Fibroblast of lung (primary cell): Measurements from ENCODE around the gene MAN1A1. TPM values are rescaled to one million over a fixed set of nuclear protein-coding genes. Genes with fewer than 3 reads are reported as not detected.

Source experiments
- DNase-seq, 2 donors: peaks; one replicate each; pipeline versions ENCODE4 v3.0.0 to v3.0.0-alpha.2; 2010; ENCODE audit warnings: low read depth in 2 of 2
- H2AFZ ChIP-seq: 2 replicates; pipeline ENCODE4 v1.5.1; 2012; ENCODE audit warnings: low read length, control low read depth, inconsistent platforms
- H3K27ac ChIP-seq: 2 replicates; pipeline ENCODE4 v1.5.1; 2011; ENCODE audit warnings: low read length, control low read depth; ENCODE audit not compliant: insufficient read depth
- H3K27me3 ChIP-seq: 2 replicates; pipeline ENCODE4 v1.5.1; 2011; ENCODE audit warnings: mild to moderate bottlenecking, low read length; ENCODE audit not compliant: control insufficient read depth, insufficient read depth
- H3K36me3 ChIP-seq: 2 replicates; pipeline ENCODE4 v1.5.1; 2011; ENCODE audit warnings: low read length; ENCODE audit not compliant: control insufficient read depth, insufficient read depth
- H3K4me1 ChIP-seq: 2 replicates; pipeline ENCODE4 v1.5.1; 2011; ENCODE audit warnings: low read length; ENCODE audit not compliant: control insufficient read depth, insufficient read depth; ENCODE audit errors: extremely low read depth
- H3K4me2 ChIP-seq: 2 replicates; pipeline ENCODE4 v1.5.1; 2011; ENCODE audit warnings: low read length, control low read depth; ENCODE audit not compliant: insufficient read depth; ENCODE audit errors: extremely low read depth
- H3K4me3 ChIP-seq, 4 experiments: fragments of 200-600 bp in 1 of 4; sonication (generic) in 1 of 4; replicated peaks in 1 of 4; 2 replicates each; pipeline ENCODE4 v1.5.1; 2011 to 2016; ENCODE audit warnings: low read length in 4 of 4, low read depth in 3 of 4, mild to moderate bottlenecking in 3 of 4, control low read depth in 2 of 4, inconsistent platforms in 1 of 4, mixed read lengths in 1 of 4; ENCODE audit not compliant: insufficient read depth in 1 of 4; ENCODE audit errors: control extremely low read depth in 1 of 4
- H3K79me2 ChIP-seq: 2 replicates; pipeline ENCODE4 v1.5.1; 2012; ENCODE audit warnings: mild to moderate bottlenecking, low read length, inconsistent platforms; ENCODE audit not compliant: control insufficient read depth, insufficient read depth
- H3K9ac ChIP-seq: 2 replicates; pipeline ENCODE4 v1.5.1; 2011; ENCODE audit warnings: mild to moderate bottlenecking, low read length, control low read depth; ENCODE audit not compliant: insufficient read depth
- H3K9me3 ChIP-seq: 2 replicates; pipeline ENCODE4 v1.5.1; 2012; ENCODE audit warnings: low read depth, low read length; ENCODE audit not compliant: control insufficient read depth, insufficient read depth
- H4K20me1 ChIP-seq: 2 replicates; pipeline ENCODE4 v1.5.1; 2011; ENCODE audit warnings: low read length; ENCODE audit not compliant: control insufficient read depth, insufficient read depth; ENCODE audit errors: extremely low read depth
- CTCF ChIP-seq, 2 donors: IDR thresholded peaks in 1 of 2; conservative IDR thresholded peaks in 1 of 2; 1 replicate in 1 of 2; 2 replicates in 1 of 2; pipeline ENCODE4 v1.5.1; 2011 to 2012; ENCODE audit warnings: low read length in 2 of 2, control low read depth in 1 of 2, inconsistent platforms in 1 of 2, low read depth in 1 of 2, mild to moderate bottlenecking in 1 of 2
- EZH2 ChIP-seq: IDR thresholded peaks from 2 replicates; pipeline ENCODE4 v1.5.1; 2012; ENCODE audit warnings: low read length, control low read depth, mild to moderate bottlenecking; ENCODE audit errors: missing control alignments
- polyA plus RNA-seq, 2 donors: library from polyadenylated mRNA; depleted of rRNA in 1 of 2; stranded (reverse) in 1 of 2; unstranded in 1 of 2; fragments of >200 nt; gene quantifications; 2 replicates each; pipeline ENCODE4 v1.2.1, GENCODE V29; 2011 to 2012; ENCODE audit warnings: missing spikeins in 1 of 2
- total RNA-seq: library from RNA; depleted of rRNA; stranded (reverse); fragments of >200 nt; gene quantifications from 2 replicates; pipeline ENCODE4 v1.2.1, GENCODE V29; 2014

The MAN1A1 gene
- total and polyA plus RNA-seq, 2 donors (not counting 1 experiment from before 2014, with no cell fraction given), result 39.5 to 120 TPM

- H3K36me3 ChIP-seq, result no peaks in the 10 kb centered on the region
- peak; percentile 22 to 33 for DNase-seq
- H3K4me3 ChIP-seq, result no peak overlapping the region
- H3K27me3 ChIP-seq, result no peaks in the 10 kb centered on the region
- H2AFZ ChIP-seq, result no peak overlapping the region
- no peak overlapping the region for H3K4me2 ChIP-seq
- H4K20me1 ChIP-seq, result no peaks in the 10 kb centered on the region
- H3K9ac ChIP-seq, result no peak overlapping the region
- H3K27ac ChIP-seq, result no peak overlapping the region
- no peak for TF ChIP-seq CTCF (conservative IDR thresholded peaks at IDR 0.05 in 1 of 2, IDR thresholded peaks at IDR 0.05 in 1 of 2; ENCODE audit: low read depth in 1 of 2, low read length in 2 of 2)
- TF ChIP-seq EZH2, result no peak
- no peaks in the 10 kb centered on the region for H3K9me3 ChIP-seq
- no peaks in the 10 kb centered on the region for H3K79me2 ChIP-seq
- H3K4me1 ChIP-seq, result peaks cover 6% of the 10 kb centered on the region
Observed at GRCh38 chr6:119283214-119283613, 66.3 kb downstream of the MAN1A1 start.

- Histone ChIP-seq H3K27me3 (no peaks in the 10 kb centered on the region), H3K79me2 (no peaks in the 10 kb centered on the region), H2AFZ (no peak overlapping the region), H3K9me3 (no peaks in the 10 kb centered on the region), H3K4me2 (no peak overlapping the region), H3K9ac (no peak overlapping the region), H3K27ac (no peak overlapping the region), H4K20me1 (no peaks in the 10 kb centered on the region), H3K4me3 (no peak overlapping the region), H3K4me1 (peaks cover 9% of the 10 kb centered on the region), H3K36me3 (no peaks in the 10 kb centered on the region)
- DNase-seq, result peak; percentile 31 to 36
- no peak for TF ChIP-seq EZH2
- no peak for TF ChIP-seq CTCF (conservative IDR thresholded peaks at IDR 0.05 in 1 of 2, IDR thresholded peaks at IDR 0.05 in 1 of 2; ENCODE audit: low read depth in 1 of 2, low read length in 2 of 2)
Observed at GRCh38 chr6:119280668-119281067, 68.9 kb downstream of the MAN1A1 start.

GRCh38 chr6:119280080-119280479, 69.5 kb downstream of the MAN1A1 start:
- H3K27ac ChIP-seq, result no peak overlapping the region
- TF ChIP-seq CTCF (conservative IDR thresholded peaks at IDR 0.05 in 1 of 2, IDR thresholded peaks at IDR 0.05 in 1 of 2; ENCODE audit: low read depth in 1 of 2, low read length in 2 of 2) (no peak), EZH2 (no peak)
- no peak for DNase-seq
- H3K9ac ChIP-seq, result no peak overlapping the region
- no peak overlapping the region for H3K4me3 ChIP-seq
- no peak overlapping the region for H3K4me2 ChIP-seq
- no peaks in the 10 kb centered on the region for H3K9me3 ChIP-seq
- H3K79me2 ChIP-seq, result no peaks in the 10 kb centered on the region
- H3K27me3 ChIP-seq, result no peaks in the 10 kb centered on the region
- H4K20me1 ChIP-seq, result no peaks in the 10 kb centered on the region
- peaks cover 9% of the 10 kb centered on the region for H3K4me1 ChIP-seq
- no peak overlapping the region for H2AFZ ChIP-seq
- H3K36me3 ChIP-seq, result no peaks in the 10 kb centered on the region
